Psoas muscle (tissue), 8 donors: ENCODE results near the gene EID2B. TPM values are rescaled to one million over a fixed set of nuclear protein-coding genes. Genes with fewer than 3 reads are reported as not detected.

Experiments used
- ATAC-seq, 4 donors: fragments of 200-7000 bp; cut with Tn5 transposase; one replicate each; pipeline ENCODE4 v1.9.1; 2020; ENCODE audit warnings: moderate library complexity in 3 of 4, mild to moderate bottlenecking in 2 of 4
- DNase-seq, 2 donors: peaks; one replicate each; pipeline ENCODE4 v3.0.0-alpha.2; 2020
- H3K27ac ChIP-seq: fragments of 200-600 bp; one replicate; pipeline ENCODE4 v1.8.0; 2022
- H3K27me3 ChIP-seq, 3 donors: fragments of 200-600 bp in 1 of 3; one replicate each; pipeline versions ENCODE4 v1.6.1 to v1.8.0; 2013 to 2022; ENCODE audit warnings: low read length in 2 of 3, mild to moderate bottlenecking in 2 of 3, moderate library complexity in 1 of 3; ENCODE audit not compliant: insufficient read depth in 3 of 3
- H3K36me3 ChIP-seq, 2 donors: fragments of 200-600 bp in 1 of 2; one replicate each; pipeline versions ENCODE4 v1.6.1 to v1.8.0; 2013 to 2022; ENCODE audit warnings: low read depth in 1 of 2, mild to moderate bottlenecking in 1 of 2, moderate library complexity in 1 of 2; ENCODE audit not compliant: insufficient read depth in 1 of 2
- H3K4me1 ChIP-seq: fragments of 200-600 bp; one replicate; pipeline ENCODE4 v1.8.0; 2022
- H3K4me3 ChIP-seq: fragments of 200-600 bp; one replicate; pipeline ENCODE4 v1.8.0; 2022; ENCODE audit warnings: mild to moderate bottlenecking
- H3K9me3 ChIP-seq: fragments of 200-600 bp; one replicate; pipeline ENCODE4 v1.8.0; 2022
- WGBS, 3 donors: extraction: QIAGEN DNeasy Blood & Tissue Kit; methylation state at CpG; one replicate each; pipeline versions ENCODE4 v1.1.6 to v1.1.7; 2013; 5-methylcytosine and 5-hydroxymethylcytosine counted together
- intact Hi-C, 2 donors: fragments of 100-400 bp; cut with DNase I; formaldehyde crosslinking; loops; one replicate each; pipeline versions ENCODE4 v1.11.0 to v1.14.2; 2022
- long read RNA-seq, 2 donors: library from polyadenylated mRNA; unstranded; transcript quantifications; one replicate each; pipeline ENCODE4 v2.0.0, GENCODE V29; 2021
- polyA plus RNA-seq, 3 donors: library from polyadenylated mRNA; stranded (reverse); fragments of 200-250 nt; gene quantifications; one replicate each; pipeline ENCODE4 v1.2.3, GENCODE V29; 2013
- total RNA-seq, 4 donors: library from RNA; stranded (reverse); fragmentation: NEBNext Ultra II Directional in 2 of 4; extraction: Animal tissue kit (Norgen Biotek cat#: 25700) in 2 of 4; gene quantifications; one replicate each; pipeline versions ENCODE4 v1.2.1 to v1.2.4, GENCODE V29; 2021 to 2023
- TF ChIP-seq, protein P1 (sequence below): fragments of 200-600 bp; IDR thresholded peaks from one replicate; pipeline ENCODE4 v1.8.0; 2022; ENCODE audit warnings: antibody characterized with exemption
- donor health status: healthy with polysubstance abuse.
- donor health status: DM: no; HTN: no; CAD: no; lungs with moderate emphysema.
- donor health status: Bipolar disorder and iron deficiency.
- donor health status: healthy.
- donor health status: DM: yes; HTN: yes; CAD: no.
- donor health status: DM: no; HTN: no; CAD: no.
- donor health status: DM: no; HTN: no; CAD: no.
- donor health status: DM: yes; HTN: yes; CAD: no.

EID2B gene, protein sequence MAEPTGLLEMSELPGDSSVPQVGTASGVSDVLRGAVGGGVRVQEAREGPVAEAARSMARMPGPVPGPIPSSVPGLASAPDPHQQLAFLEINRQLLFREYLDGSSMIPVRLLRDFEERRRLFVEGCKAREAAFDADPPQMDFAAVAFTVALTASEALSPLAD
- total RNA-seq (1 to 10 TPM in 3 of 4 donors, under 1 TPM in 1; 0.71 to 1.9 (median 1.7) TPM), polyA plus RNA-seq (1 to 10 TPM in 2 of 3 donors, under 1 TPM in 1; 0.83 to 9.0 (median 1.9) TPM)
- long read RNA-seq, donor 1: 0 reads
- long read RNA-seq, donor 2, partial matches to known transcripts: 0 of 1 reads
- long read RNA-seq, donor 2, other reads (novel, unspliced or antisense): 0 of 1 reads

DNA sequence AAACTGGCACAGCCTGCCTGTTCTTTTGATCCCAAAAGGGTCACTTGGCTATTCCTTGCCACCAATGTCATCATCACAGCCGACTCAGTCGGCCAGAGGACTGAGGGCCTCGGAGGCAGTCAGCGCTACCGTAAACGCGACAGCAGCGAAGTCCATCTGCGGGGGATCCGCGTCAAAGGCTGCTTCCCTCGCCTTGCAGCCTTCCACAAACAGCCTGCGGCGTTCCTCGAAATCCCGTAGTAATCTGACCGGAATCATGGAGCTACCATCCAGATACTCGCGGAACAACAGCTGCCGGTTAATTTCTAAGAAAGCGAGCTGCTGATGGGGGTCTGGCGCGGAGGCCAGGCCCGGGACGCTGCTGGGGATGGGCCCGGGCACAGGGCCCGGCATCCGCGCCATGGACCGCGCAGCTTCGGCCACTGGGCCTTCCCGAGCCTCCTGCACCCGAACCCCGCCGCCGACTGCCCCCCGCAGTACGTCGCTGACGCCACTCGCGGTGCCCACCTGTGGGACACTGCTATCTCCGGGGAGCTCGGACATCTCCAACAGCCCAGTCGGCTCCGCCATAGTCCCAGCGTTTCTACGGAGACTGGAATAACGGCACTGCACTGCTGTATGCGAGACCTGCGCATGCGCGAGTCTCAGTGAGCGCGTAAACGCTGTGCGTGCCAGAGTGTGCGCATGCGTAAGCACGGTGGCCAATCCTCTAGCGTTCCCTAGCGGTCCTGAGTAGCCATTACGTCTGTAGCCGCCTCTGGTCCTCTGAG is at the start of gene EID2B:
EID2B (minus strand) TSS at position 620 of the 770 bp plus-strand sequence; CDS start at position 570, 50 bp downstream.
- 0% methylated on average over 56 to 65 of the region's 65 CpGs for WGBS, 3 donors
- no peaks in the 10 kb centered on the region for H3K27me3 ChIP-seq
- peaks cover 14% of the 10 kb centered on the region for H3K4me1 ChIP-seq
- no peaks in the 10 kb centered on the region for H3K36me3 ChIP-seq
- H3K4me3 ChIP-seq: peak within 1 kb of the TSS; percentile 86
- H3K27ac ChIP-seq: peak within 1 kb of the TSS; percentile 71
- DNase-seq (peak; percentile 95 to 98), ATAC-seq (peak; percentile 98 to 99 (median 99))
- TF ChIP-seq, protein P1, sequence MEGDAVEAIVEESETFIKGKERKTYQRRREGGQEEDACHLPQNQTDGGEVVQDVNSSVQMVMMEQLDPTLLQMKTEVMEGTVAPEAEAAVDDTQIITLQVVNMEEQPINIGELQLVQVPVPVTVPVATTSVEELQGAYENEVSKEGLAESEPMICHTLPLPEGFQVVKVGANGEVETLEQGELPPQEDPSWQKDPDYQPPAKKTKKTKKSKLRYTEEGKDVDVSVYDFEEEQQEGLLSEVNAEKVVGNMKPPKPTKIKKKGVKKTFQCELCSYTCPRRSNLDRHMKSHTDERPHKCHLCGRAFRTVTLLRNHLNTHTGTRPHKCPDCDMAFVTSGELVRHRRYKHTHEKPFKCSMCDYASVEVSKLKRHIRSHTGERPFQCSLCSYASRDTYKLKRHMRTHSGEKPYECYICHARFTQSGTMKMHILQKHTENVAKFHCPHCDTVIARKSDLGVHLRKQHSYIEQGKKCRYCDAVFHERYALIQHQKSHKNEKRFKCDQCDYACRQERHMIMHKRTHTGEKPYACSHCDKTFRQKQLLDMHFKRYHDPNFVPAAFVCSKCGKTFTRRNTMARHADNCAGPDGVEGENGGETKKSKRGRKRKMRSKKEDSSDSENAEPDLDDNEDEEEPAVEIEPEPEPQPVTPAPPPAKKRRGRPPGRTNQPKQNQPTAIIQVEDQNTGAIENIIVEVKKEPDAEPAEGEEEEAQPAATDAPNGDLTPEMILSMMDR: peak; percentile 97
- no peaks in the 10 kb centered on the region for H3K9me3 ChIP-seq
- intact Hi-C loops: loop anchor here (1.0 to 10.0 kb wide), 6 partner anchors 35 to 190 kb away; partner anchors contain the start of genes SAMD4B (in 2 of the 2), SUPT5H (in 2 of the 2) and DLL3 (in 1 of the 2)

DNA sequence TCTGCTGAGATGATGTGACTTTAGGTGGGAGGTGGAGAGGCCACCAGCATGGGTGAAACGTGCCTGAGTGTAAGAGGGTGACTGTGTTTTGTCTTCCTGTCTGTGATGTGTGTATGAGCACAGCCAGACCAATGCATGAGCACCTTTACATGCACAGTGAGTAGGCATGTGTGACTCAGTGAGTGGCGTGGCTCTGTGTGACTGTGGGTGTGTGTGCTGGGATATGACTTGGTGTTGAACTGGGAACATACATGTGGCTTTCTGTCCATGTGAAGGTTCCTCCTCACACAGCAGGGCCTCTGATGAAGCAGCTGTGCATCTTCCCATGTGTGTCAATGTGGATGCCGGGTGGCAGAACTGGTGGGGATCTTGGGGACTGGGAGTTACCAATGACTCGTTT is 49.8 kb upstream of the EID2B start:
- Histone ChIP-seq H3K36me3 (no peaks in the 10 kb centered on the region), H3K4me1 (no peaks in the 10 kb centered on the region), H3K9me3 (no peaks in the 10 kb centered on the region), H3K4me3 (no peak overlapping the region), H3K27me3 (peaks cover 0 to 9% (median 0%) of the 10 kb centered on the region in 3 donors), H3K27ac (no peak overlapping the region)
- whole genome bisulfite sequencing, 3 donors: 44 to 48% (median 47%) methylated on average over 4 of the region's 4 CpGs
- TF ChIP-seq, protein P1: no peak
- no peak for DNase-seq
- no peak for ATAC-seq
- intact Hi-C loops: no loop called here

DNA sequence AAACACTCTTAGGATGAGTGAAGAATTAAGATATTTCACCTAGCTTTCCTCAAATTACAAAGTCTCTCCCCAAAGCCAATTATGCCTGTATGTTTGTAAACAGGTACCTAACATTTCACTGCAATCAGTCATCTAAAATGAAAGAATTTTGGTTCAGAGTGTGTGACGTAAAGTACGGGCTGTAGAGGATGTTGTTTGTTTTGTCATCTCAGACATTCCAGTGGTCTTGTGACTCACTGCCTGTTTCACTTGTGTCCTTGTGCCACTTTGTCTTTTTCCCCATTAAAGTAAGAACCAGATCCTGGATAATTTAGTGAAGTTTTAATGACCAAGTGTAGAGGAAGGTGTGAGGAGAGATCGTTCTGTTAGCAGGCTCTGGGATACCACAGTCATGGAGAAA is 36.0 kb upstream of the EID2B start:
- Histone ChIP-seq H3K27me3 (peaks cover 3 to 11% (median 9%) of the 10 kb centered on the region in 3 donors), H3K27ac (no peak overlapping the region), H3K4me3 (no peak overlapping the region), H3K9me3 (peaks cover 11% of the 10 kb centered on the region), H3K4me1 (no peaks in the 10 kb centered on the region), H3K36me3 (no peaks in the 10 kb centered on the region)
- intact Hi-C loops: no loop called here
- DNase-seq: no peak
- no peak for ATAC-seq
- 57 to 63% (median 59%) methylated on average over 3 of the region's 3 CpGs for WGBS, 3 donors
- TF ChIP-seq, protein P1: no peak

DNA sequence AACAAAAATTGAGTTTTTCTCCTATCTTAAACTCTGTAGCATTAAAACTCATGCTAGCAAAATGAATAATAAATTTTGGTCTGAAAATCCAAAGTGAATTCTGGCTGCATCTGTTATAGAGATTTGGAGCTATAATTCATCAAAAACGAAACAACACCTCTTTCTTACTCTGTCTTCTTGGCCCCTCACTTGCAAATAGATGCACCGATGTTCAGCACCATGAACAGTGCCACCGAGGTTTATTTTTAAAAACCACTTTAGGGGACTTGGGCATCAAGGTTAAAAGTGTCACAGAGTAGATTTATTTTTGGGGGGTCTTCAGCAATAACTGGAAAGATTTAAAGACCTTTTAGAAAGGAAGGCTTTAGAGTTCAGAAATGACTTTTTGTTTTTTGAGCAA is 33.4 kb upstream of the EID2B start:
- TF ChIP-seq, protein P1: no peak

More for the DNA sequence above, 33.4 kb upstream of the EID2B start:
- Histone ChIP-seq H3K4me1 (no peaks in the 10 kb centered on the region), H3K27me3 (peaks cover 3 to 11% (median 9%) of the 10 kb centered on the region in 3 donors), H3K36me3 (no peaks in the 10 kb centered on the region), H3K9me3 (no peaks in the 10 kb centered on the region), H3K27ac (no peak overlapping the region), H3K4me3 (no peak overlapping the region)
- DNase-seq: no peak
- intact Hi-C loops: no loop called here
- 29 to 43% (median 38%) methylated on average over 3 of the region's 3 CpGs for WGBS, 3 donors
- no peak for ATAC-seq
